Measurements from ENCODE around the gene TADA3. TPM values are rescaled to one million over a fixed set of nuclear protein-coding genes. Genes with fewer than 3 reads are reported as not detected.

TADA3 gene
- total and polyA plus RNA-seq, 9 of the 15 experiments (the other 6 are each of a cell fraction or from before 2014, with no cell fraction given), result 4.1 to 110 (median 74.8) TPM

GRCh38 chr3:9793161-9793781, 998 bp upstream of the TADA3 start (continued):
- no peak for TF ChIP-seq MBD2 (IDR thresholded peaks at IDR 0.05; ENCODE audit: borderline replicate concordance, low read depth)
- TF ChIP-seq, protein P1, sequence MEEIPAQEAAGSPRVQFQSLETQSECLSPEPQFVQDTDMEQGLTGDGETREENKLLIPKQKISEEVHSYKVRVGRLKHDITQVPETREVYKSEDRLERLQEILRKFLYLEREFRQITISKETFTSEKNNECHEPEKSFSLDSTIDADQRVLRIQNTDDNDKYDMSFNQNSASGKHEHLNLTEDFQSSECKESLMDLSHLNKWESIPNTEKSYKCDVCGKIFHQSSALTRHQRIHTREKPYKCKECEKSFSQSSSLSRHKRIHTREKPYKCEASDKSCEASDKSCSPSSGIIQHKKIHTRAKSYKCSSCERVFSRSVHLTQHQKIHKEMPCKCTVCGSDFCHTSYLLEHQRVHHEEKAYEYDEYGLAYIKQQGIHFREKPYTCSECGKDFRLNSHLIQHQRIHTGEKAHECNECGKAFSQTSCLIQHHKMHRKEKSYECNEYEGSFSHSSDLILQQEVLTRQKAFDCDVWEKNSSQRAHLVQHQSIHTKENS (CRISPR knock-in tag; IDR thresholded peaks at IDR 0.05), result no peak
- no peak for TF ChIP-seq U2AF2 (optimal IDR thresholded peaks at IDR 0.05; ENCODE audit: low read depth, low read length)
- peak; percentile 46 for TF ChIP-seq PRPF4 (IDR thresholded peaks at IDR 0.05; ENCODE audit: insufficient read depth, low read depth, low read length, poor library complexity, severe bottlenecking)
- TF ChIP-seq FOXA3 (CRISPR knock-in tag; conservative IDR thresholded peaks at IDR 0.05 in 1 of 2, IDR thresholded peaks at IDR 0.05 in 1 of 2), result 0 out of 4 replicates have a peak, but pooled peaks of 1 of the 2 experiments have one; percentile 62
- peak; percentile 44; the same call in 1 of the 2 replicates for TF ChIP-seq FOXP1 (CRISPR knock-in tag; IDR thresholded peaks at IDR 0.05)
- TF ChIP-seq E2F3 (CRISPR knock-in tag; IDR thresholded peaks at IDR 0.05), result no peak
- TF ChIP-seq, protein P2, sequence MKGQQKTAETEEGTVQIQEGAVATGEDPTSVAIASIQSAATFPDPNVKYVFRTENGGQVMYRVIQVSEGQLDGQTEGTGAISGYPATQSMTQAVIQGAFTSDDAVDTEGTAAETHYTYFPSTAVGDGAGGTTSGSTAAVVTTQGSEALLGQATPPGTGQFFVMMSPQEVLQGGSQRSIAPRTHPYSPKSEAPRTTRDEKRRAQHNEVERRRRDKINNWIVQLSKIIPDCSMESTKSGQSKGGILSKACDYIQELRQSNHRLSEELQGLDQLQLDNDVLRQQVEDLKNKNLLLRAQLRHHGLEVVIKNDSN (CRISPR knock-in tag; IDR thresholded peaks at IDR 0.05), result peak; percentile 47; the same call in 1 of the 2 replicates
- TF ChIP-seq AFF1 (IDR thresholded peaks at IDR 0.05; ENCODE audit: low read depth in 1 of 2, partially characterized antibody in 2 of 2), result peak in 1 of 2 experiments; percentile 3
- no peak for TF ChIP-seq BCOR (IDR thresholded peaks at IDR 0.05)
- no peak for TF ChIP-seq MCM7 (IDR thresholded peaks at IDR 0.05)
- no peak for TF ChIP-seq ZBTB33 (CRISPR knock-in tag; IDR thresholded peaks at IDR 0.05)
- TF ChIP-seq IFI16 (CRISPR knock-in tag; IDR thresholded peaks at IDR 0.05), result no peak
- peak; percentile 85 to 91 for TF ChIP-seq HDAC1 (IDR thresholded peaks at IDR 0.05)
- 0 out of 2 replicates have a peak, but pooled peaks have one; percentile 68 for TF ChIP-seq SMAD2 (IDR thresholded peaks at IDR 0.05; ENCODE audit: low read depth, low read length)
- TF ChIP-seq DIDO1 (tag; IDR thresholded peaks at IDR 0.05; ENCODE audit: low read depth), result 0 out of 2 replicates have a peak, but pooled peaks have one; percentile 59
- no peak for TF ChIP-seq ZKSCAN3 (CRISPR knock-in tag; IDR thresholded peaks at IDR 0.05)
- 0 out of 2 replicates have a peak, but pooled peaks have one; percentile 26 for TF ChIP-seq TCF7L2 (IDR thresholded peaks at IDR 0.05; ENCODE audit: low read depth, low read length)
- no peak for TF ChIP-seq ELK1 (CRISPR knock-in tag; IDR thresholded peaks at IDR 0.05)

All from K562 (cell line).